GM12878 (cell line): ENCODE results near the gene SMG6. TPM values are rescaled to one million over a fixed set of nuclear protein-coding genes. Genes with fewer than 3 reads are reported as not detected.

ENCODE experiments used
- ATF7 ChIP-seq: fragments of 450-650 bp; IDR thresholded peaks from 2 replicates; pipeline ENCODE4 v1.6.1; 2016; ENCODE audit warnings: low read depth, mild to moderate bottlenecking
- GATAD2B ChIP-seq: fragments of 450-650 bp; conservative IDR thresholded peaks from 2 replicates; pipeline ENCODE4 v1.6.1; 2017; ENCODE audit warnings: low read depth, mild to moderate bottlenecking, moderate library complexity
- IKZF2 ChIP-seq, 2 experiments: fragments of 450-650 bp; IDR thresholded peaks; 2 replicates each; pipeline ENCODE4 v1.6.1; 2017; ENCODE audit warnings: mild to moderate bottlenecking in 2 of 2, moderate library complexity in 2 of 2
- LARP7 ChIP-seq: fragments of 450-650 bp; IDR thresholded peaks from 2 replicates; pipeline ENCODE4 v1.6.1; 2017; ENCODE audit warnings: mild to moderate bottlenecking
- MXI1 ChIP-seq: fragments of 150-350 bp; IDR thresholded peaks from 2 replicates; pipeline ENCODE4 v1.6.1; 2011; ENCODE audit warnings: low read depth, mild to moderate bottlenecking, inconsistent platforms, low read length, improper control_type of control experiment
- PML ChIP-seq: IDR thresholded peaks from 2 replicates; pipeline ENCODE4 v1.6.1; 2012; ENCODE audit warnings: low read length, inconsistent platforms
- POLR2A ChIP-seq: IDR thresholded peaks from 2 replicates; pipeline ENCODE4 v1.6.1; 2011; ENCODE audit warnings: low read depth, mild to moderate bottlenecking, low read length
- POLR2AphosphoS5 ChIP-seq: IDR thresholded peaks from 2 replicates; pipeline ENCODE4 v1.6.1; 2011; ENCODE audit warnings: mild to moderate bottlenecking, low read length, inconsistent platforms
- POU2F2 ChIP-seq: IDR thresholded peaks from 3 replicates; pipeline ENCODE4 v1.6.1; 2011; ENCODE audit warnings: low read depth, mild to moderate bottlenecking, low read length, borderline replicate concordance
- RCOR1 ChIP-seq: conservative IDR thresholded peaks from 2 replicates; pipeline ENCODE4 v1.6.1; 2012; ENCODE audit warnings: low read depth, low read length, improper control_type of control experiment
- RELA ChIP-seq: fragments of 450-650 bp; IDR thresholded peaks from 2 replicates; pipeline ENCODE4 v1.8.0; 2014; ENCODE audit warnings: borderline replicate concordance; ENCODE audit not compliant: partially characterized antibody
- SIN3A ChIP-seq: IDR thresholded peaks from 2 replicates; pipeline ENCODE4 v1.6.1; 2012; ENCODE audit warnings: low read depth, low read length, improper control_type of control experiment
- SMC3 ChIP-seq: IDR thresholded peaks from 2 replicates; pipeline ENCODE4 v1.6.1; 2011; ENCODE audit warnings: low read length, improper control_type of control experiment, borderline replicate concordance
- SRF ChIP-seq, 2 experiments: IDR thresholded peaks; 2 replicates each; pipeline ENCODE4 v1.6.1; 2011; ENCODE audit warnings: low read depth in 2 of 2, low read length in 2 of 2, mild to moderate bottlenecking in 1 of 2, moderate library complexity in 1 of 2
- TARDBP ChIP-seq: IDR thresholded peaks from 2 replicates; pipeline ENCODE4 v1.6.1; 2016; ENCODE audit warnings: borderline replicate concordance
- TCF12 ChIP-seq: IDR thresholded peaks from 2 replicates; pipeline ENCODE4 v1.6.1; 2011; ENCODE audit warnings: low read depth, mild to moderate bottlenecking, low read length
- ZBED1 ChIP-seq: IDR thresholded peaks from 2 replicates; pipeline ENCODE4 v1.6.1; 2016; ENCODE audit warnings: borderline replicate concordance
- ZBTB11 ChIP-seq: fragments of 450-650 bp; formaldehyde crosslinking; IDR thresholded peaks from 2 replicates; pipeline ENCODE4 v1.5.0; 2022; ENCODE audit warnings: mild to moderate bottlenecking, missing genetic modification characterization
- ZZZ3 ChIP-seq: IDR thresholded peaks from 2 replicates; pipeline ENCODE4 v1.6.1; 2011; ENCODE audit warnings: low read depth; ENCODE audit not compliant: control insufficient read depth, insufficient read length
- polyA plus RNA-seq, 11 experiments: library from polyadenylated mRNA; depleted of rRNA in 4 of 11; unstranded in 6 of 11; stranded (reverse) in 5 of 11; fragments of >200 nt; fragmentation: Nextera tagmentation in 4 of 11; fragmentation: Illumina TruSeq in 1 of 11; extraction: Ambion mirVana in 4 of 11; extraction: Trizol in 1 of 11; gene quantifications; 1 replicate in 1 of 11; 2 replicates in 10 of 11; pipeline versions ENCODE4 v1.2.1 to v1.2.3, GENCODE V29; 2011 to 2016; ENCODE audit warnings: inconsistent platforms in 2 of 11, missing spikeins in 2 of 11, low read depth in 1 of 11
- total RNA-seq, 4 experiments: library from RNA; depleted of rRNA in 3 of 4; stranded (reverse); fragments of >200 nt in 3 of 4; fragmentation: Illumina TruSeq in 1 of 4; extraction: Trizol in 1 of 4; gene quantifications; 2 replicates each; pipeline versions ENCODE4 v1.2.1 to v1.2.3, GENCODE V29; 2013 to 2021
- TF ChIP-seq, protein P1 (sequence below): fragments of 450-650 bp; IDR thresholded peaks from 2 replicates; pipeline ENCODE4 v1.6.1; 2017; ENCODE audit warnings: mild to moderate bottlenecking, moderate library complexity

SMG6 gene
- total and polyA plus RNA-seq, 10 of the 15 experiments (the other 5 are each of a cell fraction or from before 2014, with no cell fraction given), result 0.58 to 28.7 (median 15.7) TPM

- TF ChIP-seq, protein P1, sequence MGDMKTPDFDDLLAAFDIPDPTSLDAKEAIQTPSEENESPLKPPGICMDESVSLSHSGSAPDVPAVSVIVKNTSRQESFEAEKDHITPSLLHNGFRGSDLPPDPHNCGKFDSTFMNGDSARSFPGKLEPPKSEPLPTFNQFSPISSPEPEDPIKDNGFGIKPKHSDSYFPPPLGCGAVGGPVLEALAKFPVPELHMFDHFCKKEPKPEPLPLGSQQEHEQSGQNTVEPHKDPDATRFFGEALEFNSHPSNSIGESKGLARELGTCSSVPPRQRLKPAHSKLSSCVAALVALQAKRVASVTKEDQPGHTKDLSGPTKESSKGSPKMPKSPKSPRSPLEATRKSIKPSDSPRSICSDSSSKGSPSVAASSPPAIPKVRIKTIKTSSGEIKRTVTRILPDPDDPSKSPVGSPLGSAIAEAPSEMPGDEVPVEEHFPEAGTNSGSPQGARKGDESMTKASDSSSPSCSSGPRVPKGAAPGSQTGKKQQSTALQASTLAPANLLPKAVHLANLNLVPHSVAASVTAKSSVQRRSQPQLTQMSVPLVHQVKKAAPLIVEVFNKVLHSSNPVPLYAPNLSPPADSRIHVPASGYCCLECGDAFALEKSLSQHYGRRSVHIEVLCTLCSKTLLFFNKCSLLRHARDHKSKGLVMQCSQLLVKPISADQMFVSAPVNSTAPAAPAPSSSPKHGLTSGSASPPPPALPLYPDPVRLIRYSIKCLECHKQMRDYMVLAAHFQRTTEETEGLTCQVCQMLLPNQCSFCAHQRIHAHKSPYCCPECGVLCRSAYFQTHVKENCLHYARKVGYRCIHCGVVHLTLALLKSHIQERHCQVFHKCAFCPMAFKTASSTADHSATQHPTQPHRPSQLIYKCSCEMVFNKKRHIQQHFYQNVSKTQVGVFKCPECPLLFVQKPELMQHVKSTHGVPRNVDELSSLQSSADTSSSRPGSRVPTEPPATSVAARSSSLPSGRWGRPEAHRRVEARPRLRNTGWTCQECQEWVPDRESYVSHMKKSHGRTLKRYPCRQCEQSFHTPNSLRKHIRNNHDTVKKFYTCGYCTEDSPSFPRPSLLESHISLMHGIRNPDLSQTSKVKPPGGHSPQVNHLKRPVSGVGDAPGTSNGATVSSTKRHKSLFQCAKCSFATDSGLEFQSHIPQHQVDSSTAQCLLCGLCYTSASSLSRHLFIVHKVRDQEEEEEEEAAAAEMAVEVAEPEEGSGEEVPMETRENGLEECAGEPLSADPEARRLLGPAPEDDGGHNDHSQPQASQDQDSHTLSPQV, result no peak
- TF ChIP-seq POLR2AphosphoS5 (peak; percentile 26; the same call in 1 of the 2 replicates), IKZF2 (IDR thresholded peaks at IDR 0.05) (no peak), GATAD2B (0 out of 2 replicates have a peak, but pooled peaks have one; percentile 19), SIN3A (0 out of 2 replicates have a peak, but pooled peaks have one; percentile 11), ZBED1 (no peak), ZBTB11 (CRISPR knock-in tag) (no peak), TARDBP (no peak), RELA (no peak), PML (no peak), POU2F2 (0 out of 3 replicates have a peak, but pooled peaks have one; percentile 10), RCOR1 (no peak), SRF (IDR thresholded peaks at IDR 0.05; ENCODE audit: low read depth in 2 of 2, low read length in 2 of 2) (no peak), ATF7 (no peak), SMC3 (no peak), TCF12 (0 out of 2 replicates have a peak, but pooled peaks have one; percentile 38), ZZZ3 (no peak), MXI1 (0 out of 2 replicates have a peak, but pooled peaks have one; percentile 13), POLR2A (peak; percentile 33), LARP7 (peak; percentile 2; the same call in 1 of the 2 replicates)
Observed at GRCh38 chr17:2055292-2056205, 248.0 kb downstream of the SMG6 start (continued).
